ENCODE data around the gene RPUSD3. TPM values are rescaled to one million over a fixed set of nuclear protein-coding genes. Genes with fewer than 3 reads are reported as not detected.
A peak's percentile ranks its signal among the peaks of the same experiment; 100 is the strongest.

Gene RPUSD3
- total RNA-seq, 1 donor: 25.8 TPM

DNA sequence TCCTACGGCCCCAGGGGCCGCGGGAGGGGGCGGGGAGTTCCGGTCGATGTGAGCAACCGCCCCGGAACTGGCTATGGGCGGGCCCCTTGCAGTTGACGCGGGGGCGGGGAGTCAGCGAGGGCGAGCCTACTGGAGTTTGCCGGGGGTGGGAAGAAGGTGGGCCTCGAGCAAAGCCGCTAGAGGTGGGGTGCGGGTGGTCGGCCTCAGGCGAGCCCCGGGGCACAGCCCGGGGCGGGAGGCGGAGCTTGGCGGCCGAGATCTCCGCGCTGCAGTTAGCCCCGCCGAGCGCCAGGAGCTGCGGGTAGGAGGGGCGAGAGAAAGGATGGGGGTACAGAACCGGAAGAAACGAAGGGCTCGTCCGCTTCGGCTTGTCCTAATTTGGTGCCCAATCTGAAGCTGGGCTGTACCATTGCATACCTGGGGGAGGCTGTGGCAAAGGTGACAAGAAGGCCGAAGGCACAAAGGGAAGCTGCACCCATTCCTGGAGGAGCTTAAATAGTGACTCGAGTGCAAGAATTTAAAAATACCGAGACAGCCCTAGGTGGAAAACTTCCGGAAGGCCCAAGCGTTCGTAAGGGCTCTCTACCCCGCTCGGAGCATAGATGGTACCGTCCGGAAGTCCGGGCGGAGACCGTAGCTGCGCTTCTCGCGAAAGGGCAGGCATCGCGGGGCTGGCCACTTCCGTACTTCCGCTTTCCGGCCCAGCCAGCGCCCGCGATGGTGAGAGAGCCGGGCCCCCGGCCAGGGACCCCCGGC lies 51.2 kb downstream of the RPUSD3 start, which contains the start of the genes ARPC4 and TADA3:
Gene ARPC4, plus strand, starts transcription at position 678 of the 756 bp plus-strand sequence. Its CDS starts 40 bp downstream, at position 718.
Gene TADA3, minus strand, starts transcription at position 69 of the 756 bp plus-strand sequence. CDS start 1,007 bp downstream, outside the sequence.
- peak within 1 kb of the TSS; percentile 99 for H3K4me3 ChIP-seq (ENCODE audit: low read depth, low read length)
- peak; percentile 21 for TF ChIP-seq CTCF (IDR thresholded peaks at IDR 0.05; ENCODE audit: insufficient read depth, low read length)
- peak; percentile 98 for DNase-seq (ENCODE audit: low read depth)

DNA sequence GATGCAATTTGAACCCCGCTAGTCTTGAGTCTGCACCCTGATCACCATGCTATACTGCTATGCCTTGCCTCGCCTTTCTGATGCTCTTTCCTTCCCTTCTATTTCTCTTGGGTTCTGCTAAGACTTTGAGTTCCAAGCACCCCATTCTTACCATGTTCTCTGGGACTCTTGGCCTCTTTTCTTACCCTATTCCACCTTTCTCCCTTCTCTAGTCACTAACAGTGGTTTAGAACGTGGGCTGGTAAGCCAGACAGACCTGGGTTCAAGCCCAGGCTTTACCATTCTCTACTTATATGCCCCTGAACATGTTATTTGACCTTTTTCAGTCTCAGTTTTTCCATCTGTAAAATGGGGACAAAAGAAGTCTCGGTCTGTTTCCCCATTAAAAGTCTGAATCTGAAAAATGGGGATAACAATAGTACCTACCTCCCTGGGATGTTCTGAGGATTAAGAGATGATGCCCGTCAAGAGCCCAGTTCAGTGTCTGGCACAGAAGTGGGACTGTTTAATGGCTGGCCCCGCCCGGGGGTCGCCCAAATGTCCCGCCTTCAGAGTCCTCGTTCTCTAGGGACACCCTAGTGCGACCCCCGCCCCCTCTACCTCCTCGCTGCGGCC lies 51.9 kb downstream of the RPUSD3 start:
- peak overlapping the region; percentile 99 for H3K4me3 ChIP-seq (ENCODE audit: low read depth, low read length)
- TF ChIP-seq CTCF (IDR thresholded peaks at IDR 0.05; ENCODE audit: insufficient read depth, low read length): no peak
- no peak for DNase-seq (ENCODE audit: low read depth)

DNA sequence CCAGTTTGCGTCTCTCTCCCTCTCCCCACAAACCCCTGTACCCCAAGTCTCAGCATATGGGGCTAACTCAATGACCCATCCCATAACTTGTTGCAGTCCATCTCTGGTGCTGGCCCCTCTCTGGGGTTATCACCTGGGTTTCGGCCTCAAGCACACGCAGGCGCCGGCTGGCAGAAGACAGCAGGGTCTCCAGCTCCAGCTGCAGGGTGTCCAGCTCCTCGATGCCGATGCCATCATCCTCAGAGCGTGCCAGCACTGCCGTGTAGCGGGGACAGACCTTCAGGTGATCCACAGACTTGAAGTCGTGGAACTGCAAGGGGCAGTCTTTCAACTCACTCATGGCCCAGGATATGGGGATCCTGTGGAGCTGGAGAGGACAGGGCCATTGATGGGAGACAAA lies 52.7 kb downstream of the RPUSD3 start:
- peak overlapping the region; percentile 99 for H3K4me3 ChIP-seq (ENCODE audit: low read depth, low read length)
- no peak for TF ChIP-seq CTCF (IDR thresholded peaks at IDR 0.05; ENCODE audit: insufficient read depth, low read length)
- no peak for DNase-seq (ENCODE audit: low read depth)

Other genes starting within 250 kb of the RPUSD3 start
- gene MTMR14, start 194.5 kb downstream of the RPUSD3 start, total RNA-seq (ENCODE audit: low replicate concordance): 25.8 and 26.1 TPM in 2 replicates
- gene CPNE9, start 140.2 kb downstream of the RPUSD3 start, total RNA-seq (ENCODE audit: low replicate concordance): not detected in 2 replicates
- gene BRPF1, start 112.3 kb downstream of the RPUSD3 start, total RNA-seq (ENCODE audit: low replicate concordance): 7.8 and 13.9 TPM in 2 replicates
- 32.1 and 55.0 TPM in 2 replicates for gene OGG1, start 94.1 kb downstream of the RPUSD3 start, total RNA-seq (ENCODE audit: low replicate concordance)
- 24.5 and 41.5 TPM in 2 replicates for gene CAMK1, start 74.1 kb downstream of the RPUSD3 start, total RNA-seq (ENCODE audit: low replicate concordance)
- gene TADA3, start 51.5 kb downstream of the RPUSD3 start, total RNA-seq (ENCODE audit: low replicate concordance): 73.8 and 74.2 TPM in 2 replicates
- gene ARPC4, start 50.9 kb downstream of the RPUSD3 start, total RNA-seq (ENCODE audit: low replicate concordance): 78.4 and 198 TPM in 2 replicates
- 34.3 and 40.8 TPM in 2 replicates for gene TTLL3, start 33.7 kb downstream of the RPUSD3 start, total RNA-seq (ENCODE audit: low replicate concordance)
- gene CIDEC, start 36.2 kb upstream of the RPUSD3 start, total RNA-seq (ENCODE audit: low replicate concordance): not detected in 2 replicates
- 9.8 and 25.8 TPM in 2 replicates for gene JAGN1, start 46.6 kb upstream of the RPUSD3 start, total RNA-seq (ENCODE audit: low replicate concordance)
- 1.5 and 3.1 TPM in 2 replicates for gene IL17RE, start 58.8 kb upstream of the RPUSD3 start, total RNA-seq (ENCODE audit: low replicate concordance)
- 47.9 and 52.2 TPM in 2 replicates for gene IL17RC, start 73.1 kb upstream of the RPUSD3 start, total RNA-seq (ENCODE audit: low replicate concordance)
- gene CRELD1, start 89.8 kb upstream of the RPUSD3 start, total RNA-seq (ENCODE audit: low replicate concordance): 7.2 and 13.2 TPM in 2 replicates
- gene PRRT3, start 108.4 kb upstream of the RPUSD3 start, total RNA-seq (ENCODE audit: low replicate concordance): 4.2 and 5.5 TPM in 2 replicates
- 17.9 and 59.7 TPM in 2 replicates for gene EMC3, start 142.8 kb upstream of the RPUSD3 start, total RNA-seq (ENCODE audit: low replicate concordance)
- gene FANCD2, start 182.4 kb upstream of the RPUSD3 start, total RNA-seq (ENCODE audit: low replicate concordance): 2.2 and 26.8 TPM in 2 replicates

All from fibroblast of the aortic adventitia (primary cell).